ENCODE data around the gene BMS1.
"Not testable (repeated sequence)": the region's sequence is repeated elsewhere in the genome, so short reads cannot be mapped to it uniquely, and the experiment has no call there.

The BMS1 gene

GRCh38 chr10:42860016-42860415 lies 77.4 kb downstream of the BMS1 start:
- H3K4me3 ChIP-seq, H3K27ac ChIP-seq: not testable (repeated sequence)

- H3K27ac ChIP-seq, H3K4me3 ChIP-seq: not testable (repeated sequence)
Observed at GRCh38 chr10:42862801-42863200, 80.2 kb downstream of the BMS1 start.

- no peak overlapping the region for H3K4me3 ChIP-seq
- no peak overlapping the region for H3K27ac ChIP-seq
Observed at GRCh38 chr10:42864575-42864974, 82.0 kb downstream of the BMS1 start.

- H3K27ac ChIP-seq = no peak overlapping the region
- peak overlapping the region in 1 of 7 experiments; percentile 34 for H3K4me3 ChIP-seq
Observed at GRCh38 chr10:42865716-42866114, 83.1 kb downstream of the BMS1 start.

- H3K4me3 ChIP-seq = peak overlapping the region in 3 of 7 experiments; percentile 12 to 34 (median 19)
- H3K27ac ChIP-seq = no peak overlapping the region
Observed at GRCh38 chr10:42866115-42866995, 83.8 kb downstream of the BMS1 start.

- Histone ChIP-seq H3K27ac (no peak overlapping the region), H3K4me3 (no peak overlapping the region)
Observed at GRCh38 chr10:42867571-42867970, 85.0 kb downstream of the BMS1 start.

GRCh38 chr10:42868530-42868929 lies 85.9 kb downstream of the BMS1 start:
- Histone ChIP-seq H3K27ac (no peak overlapping the region), H3K4me3 (no peak overlapping the region)

- H3K4me3 ChIP-seq = no peak overlapping the region
- H3K27ac ChIP-seq = no peak overlapping the region
Observed at GRCh38 chr10:42869977-42870350, 87.4 kb downstream of the BMS1 start.

- H3K27ac ChIP-seq, H3K4me3 ChIP-seq: not testable (repeated sequence)
Observed at GRCh38 chr10:42871138-42871641, 88.6 kb downstream of the BMS1 start.

GRCh38 chr10:42871823-42872222 lies 89.2 kb downstream of the BMS1 start:
- Histone ChIP-seq H3K4me3 (no peak overlapping the region), H3K27ac (no peak overlapping the region)

GRCh38 chr10:42872865-42873435 lies 90.4 kb downstream of the BMS1 start:
- Histone ChIP-seq H3K27ac (no peak overlapping the region), H3K4me3 (no peak overlapping the region)

- H3K4me3 ChIP-seq = no peak overlapping the region
- no peak overlapping the region for H3K27ac ChIP-seq
Observed at GRCh38 chr10:42874713-42875387, 92.3 kb downstream of the BMS1 start.

- Histone ChIP-seq H3K4me3 (no peak overlapping the region), H3K27ac (no peak overlapping the region)
Observed at GRCh38 chr10:42875388-42875755, 92.8 kb downstream of the BMS1 start.

- no peak overlapping the region for H3K4me3 ChIP-seq
- H3K27ac ChIP-seq = peak overlapping the region in 1 of 21 experiments; percentile 7
Observed at GRCh38 chr10:42875798-42876341, 93.3 kb downstream of the BMS1 start.

- Histone ChIP-seq H3K4me3 (no peak overlapping the region), H3K27ac (peak overlapping the region in 1 of 21 experiments; percentile 7)
Observed at GRCh38 chr10:42876476-42876875, 93.9 kb downstream of the BMS1 start.

GRCh38 chr10:42876945-42877344 lies 94.3 kb downstream of the BMS1 start:
- no peak overlapping the region for H3K27ac ChIP-seq
- no peak overlapping the region for H3K4me3 ChIP-seq

GRCh38 chr10:42877496-42878030 lies 95.0 kb downstream of the BMS1 start:
- Histone ChIP-seq H3K27ac (no peak overlapping the region), H3K4me3 (no peak overlapping the region)

- H3K27ac ChIP-seq = no peak overlapping the region
- no peak overlapping the region for H3K4me3 ChIP-seq
Observed at GRCh38 chr10:42878134-42878820, 95.7 kb downstream of the BMS1 start.

GRCh38 chr10:42878821-42879195 lies 96.2 kb downstream of the BMS1 start:
- H3K27ac ChIP-seq = no peak overlapping the region
- no peak overlapping the region for H3K4me3 ChIP-seq
